Measurements from ENCODE around the gene ABLIM2.

The ABLIM2 gene

DNA sequence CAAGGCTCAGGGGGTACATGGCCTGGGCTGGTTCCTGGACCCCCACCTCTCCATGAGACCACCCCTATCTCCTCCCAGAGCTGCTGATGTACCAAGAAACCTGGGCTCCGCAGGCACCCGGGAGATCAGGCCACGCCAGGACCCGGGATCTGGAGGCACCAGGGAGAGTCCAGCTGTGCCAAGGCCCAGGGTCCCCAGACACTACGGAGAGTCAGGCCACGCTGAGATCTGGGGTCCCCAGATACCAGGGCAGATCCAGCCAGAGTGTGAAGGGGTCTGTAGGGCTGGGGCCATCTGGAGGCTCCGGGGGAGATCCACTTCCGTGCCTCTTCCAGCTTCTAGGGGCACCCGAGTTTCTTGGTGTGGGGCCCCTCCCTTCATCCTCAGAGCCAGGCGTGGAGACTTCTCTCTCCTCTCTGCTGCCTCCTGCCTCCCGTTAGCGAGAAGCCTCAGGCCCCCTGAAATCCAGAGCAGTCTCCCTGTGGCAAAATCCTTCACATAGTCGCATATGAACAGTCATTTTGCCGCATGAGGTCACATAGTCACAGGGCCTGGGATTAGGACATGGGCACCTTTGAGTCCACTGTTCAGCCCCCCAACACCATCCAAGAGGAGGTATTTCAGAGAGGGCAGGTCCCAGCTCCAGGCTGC, 9.7 kb downstream of the ABLIM2 start:
- no peak overlapping the region for H3K27ac ChIP-seq
- no peak for TF ChIP-seq ZFX (IDR thresholded peaks at IDR 0.05)
- TF ChIP-seq, protein P1, sequence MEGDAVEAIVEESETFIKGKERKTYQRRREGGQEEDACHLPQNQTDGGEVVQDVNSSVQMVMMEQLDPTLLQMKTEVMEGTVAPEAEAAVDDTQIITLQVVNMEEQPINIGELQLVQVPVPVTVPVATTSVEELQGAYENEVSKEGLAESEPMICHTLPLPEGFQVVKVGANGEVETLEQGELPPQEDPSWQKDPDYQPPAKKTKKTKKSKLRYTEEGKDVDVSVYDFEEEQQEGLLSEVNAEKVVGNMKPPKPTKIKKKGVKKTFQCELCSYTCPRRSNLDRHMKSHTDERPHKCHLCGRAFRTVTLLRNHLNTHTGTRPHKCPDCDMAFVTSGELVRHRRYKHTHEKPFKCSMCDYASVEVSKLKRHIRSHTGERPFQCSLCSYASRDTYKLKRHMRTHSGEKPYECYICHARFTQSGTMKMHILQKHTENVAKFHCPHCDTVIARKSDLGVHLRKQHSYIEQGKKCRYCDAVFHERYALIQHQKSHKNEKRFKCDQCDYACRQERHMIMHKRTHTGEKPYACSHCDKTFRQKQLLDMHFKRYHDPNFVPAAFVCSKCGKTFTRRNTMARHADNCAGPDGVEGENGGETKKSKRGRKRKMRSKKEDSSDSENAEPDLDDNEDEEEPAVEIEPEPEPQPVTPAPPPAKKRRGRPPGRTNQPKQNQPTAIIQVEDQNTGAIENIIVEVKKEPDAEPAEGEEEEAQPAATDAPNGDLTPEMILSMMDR (conservative IDR thresholded peaks at IDR 0.05) = no peak

DNA sequence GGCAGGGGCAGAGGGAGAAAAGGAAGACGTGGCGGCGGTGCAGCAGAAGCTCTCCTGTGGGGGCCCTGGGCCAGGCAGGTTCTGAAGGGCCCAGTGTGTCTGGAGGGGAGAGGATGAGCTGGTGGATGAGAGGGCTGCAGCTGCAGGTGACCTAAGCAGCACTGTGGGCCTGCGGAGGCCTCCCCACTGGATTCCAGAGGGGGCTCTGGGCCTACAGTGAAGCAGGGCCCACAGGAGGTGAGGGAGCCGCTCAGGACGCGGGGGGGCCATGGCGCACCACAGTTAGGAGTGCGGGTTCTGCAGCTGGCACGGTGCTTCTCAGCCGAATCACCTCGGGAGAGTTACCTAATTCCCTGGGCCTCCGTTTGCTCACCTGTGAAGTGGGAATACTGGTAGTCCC, 10.5 kb downstream of the ABLIM2 start:
- no peak overlapping the region for H3K27ac ChIP-seq

DNA sequence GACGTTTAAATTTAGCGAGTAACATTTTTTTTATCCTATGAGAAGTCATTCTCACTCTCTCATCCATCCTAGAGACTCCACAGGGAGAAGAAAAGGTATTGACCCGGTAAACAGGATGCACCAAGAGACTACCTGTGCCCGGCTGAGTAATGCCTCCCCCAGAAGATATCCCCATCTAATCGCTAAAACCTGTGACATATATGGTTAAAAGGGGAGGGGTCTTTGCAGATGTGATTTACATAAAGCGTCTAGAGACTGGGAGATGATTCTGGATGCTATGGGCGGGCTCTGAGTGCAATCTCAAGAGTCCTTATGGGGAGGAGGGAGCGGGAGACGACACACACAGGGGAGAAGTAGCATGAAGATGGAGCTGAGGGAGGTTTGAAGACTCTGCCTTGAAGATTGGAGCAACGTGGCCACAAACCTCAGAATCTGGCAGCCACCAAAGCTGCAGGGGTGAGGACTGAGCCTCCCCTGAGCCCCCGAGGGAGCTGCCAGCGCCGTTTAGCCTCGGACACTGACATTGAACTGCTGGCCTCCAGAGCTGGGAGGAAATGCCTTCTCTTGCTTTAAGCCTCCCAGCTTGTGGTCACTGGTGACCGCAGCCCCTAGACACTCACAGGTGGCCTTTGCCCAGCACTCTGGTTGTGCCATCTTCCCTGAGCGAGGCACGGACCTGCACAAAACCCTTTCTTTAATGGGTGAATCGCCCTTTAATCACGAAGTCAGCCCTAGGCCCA, 11.2 kb downstream of the ABLIM2 start:
- no peak for TF ChIP-seq ZFX (IDR thresholded peaks at IDR 0.05)
- TF ChIP-seq, protein P1 (conservative IDR thresholded peaks at IDR 0.05) = no peak

More for the DNA sequence above, 10.5 kb downstream of the ABLIM2 start:
- TF ChIP-seq, protein P1 (conservative IDR thresholded peaks at IDR 0.05) = no peak
- no peak for TF ChIP-seq ZFX (IDR thresholded peaks at IDR 0.05)

DNA sequence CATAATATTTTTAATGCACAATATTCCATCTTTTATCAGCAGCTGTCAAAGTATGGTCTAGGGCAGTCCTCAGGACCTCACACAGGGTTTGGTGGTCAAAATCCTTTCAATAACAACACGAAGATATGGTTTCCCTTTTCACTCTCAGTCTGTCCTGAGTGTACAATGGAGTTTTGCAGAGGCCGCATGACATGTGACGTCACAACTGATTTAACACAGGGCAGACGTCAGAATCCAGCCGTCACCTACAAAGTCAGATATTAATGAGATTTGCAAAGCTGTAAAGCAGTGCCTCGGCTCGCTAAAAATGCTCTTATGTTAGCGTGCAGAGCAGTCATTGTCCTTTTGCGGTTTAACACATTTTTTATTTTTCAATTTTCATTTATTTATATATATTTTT, 12.5 kb downstream of the ABLIM2 start:
- TF ChIP-seq, protein P1 (conservative IDR thresholded peaks at IDR 0.05) = no peak
- TF ChIP-seq ZFX (IDR thresholded peaks at IDR 0.05) = no peak
- no peak overlapping the region for H3K27ac ChIP-seq

More for the DNA sequence above, 11.2 kb downstream of the ABLIM2 start:
- H3K27ac ChIP-seq = no peak overlapping the region

DNA sequence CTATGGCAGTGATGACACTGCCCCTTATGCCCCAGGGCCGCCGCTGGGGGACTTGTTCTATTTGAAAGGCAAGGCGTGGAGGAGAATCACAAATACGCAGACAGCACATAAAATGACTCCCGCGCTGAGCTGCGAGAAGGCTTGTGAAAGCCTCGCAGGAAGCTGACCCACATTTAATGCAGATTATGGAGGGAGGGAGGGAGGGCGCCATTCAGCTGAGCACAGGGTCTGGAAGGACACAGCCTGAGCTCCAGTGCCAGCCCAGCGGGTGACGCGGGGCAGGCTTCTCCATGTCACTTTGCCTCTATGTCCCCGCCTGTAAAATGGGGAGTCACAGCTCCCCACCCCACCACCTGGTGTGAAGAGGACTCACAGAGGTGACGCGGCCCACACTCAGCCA, 14.3 kb downstream of the ABLIM2 start:
- no peak overlapping the region for H3K27ac ChIP-seq
- TF ChIP-seq, protein P1 (conservative IDR thresholded peaks at IDR 0.05) = no peak
- no peak for TF ChIP-seq ZFX (IDR thresholded peaks at IDR 0.05)

DNA sequence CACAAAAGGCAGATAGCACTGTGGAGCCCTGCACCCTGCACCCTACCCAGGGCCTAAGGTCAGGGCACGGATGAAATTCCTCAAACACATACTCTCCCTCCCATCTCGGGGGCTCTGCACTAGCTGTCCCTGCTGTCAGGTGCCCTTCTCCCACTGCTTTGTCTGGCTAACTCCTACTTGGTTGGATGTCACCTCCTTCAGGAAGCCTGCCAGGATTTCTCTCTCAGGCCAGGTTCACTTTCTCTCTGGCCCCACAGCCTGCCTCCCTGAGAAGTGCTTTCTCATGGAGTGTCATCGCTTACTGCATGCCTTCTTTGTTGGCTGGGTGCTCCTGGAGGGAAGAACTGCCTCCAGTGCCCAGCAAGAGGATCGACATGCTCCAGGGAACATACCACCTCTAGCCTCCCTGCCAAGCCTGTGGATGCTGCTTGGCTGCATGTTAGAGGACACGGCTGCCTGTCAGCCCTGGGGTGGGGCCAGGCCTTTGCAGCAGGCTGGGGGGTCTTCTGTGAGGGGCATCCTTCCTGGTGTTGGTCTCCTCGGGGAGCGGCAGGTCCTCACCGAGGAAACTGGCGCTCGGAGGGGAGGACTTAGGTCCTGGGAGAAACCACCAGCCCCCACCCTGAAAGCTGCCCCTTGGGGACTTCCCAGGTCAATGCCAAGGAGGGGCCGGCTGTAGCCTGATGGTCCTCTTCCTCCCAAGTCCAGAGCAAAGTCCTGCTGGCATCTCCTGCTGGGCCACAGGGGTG, 15.0 kb downstream of the ABLIM2 start:
- no peak overlapping the region for H3K27ac ChIP-seq
- no peak for TF ChIP-seq ZFX (IDR thresholded peaks at IDR 0.05)
- TF ChIP-seq, protein P1 (conservative IDR thresholded peaks at IDR 0.05) = no peak

DNA sequence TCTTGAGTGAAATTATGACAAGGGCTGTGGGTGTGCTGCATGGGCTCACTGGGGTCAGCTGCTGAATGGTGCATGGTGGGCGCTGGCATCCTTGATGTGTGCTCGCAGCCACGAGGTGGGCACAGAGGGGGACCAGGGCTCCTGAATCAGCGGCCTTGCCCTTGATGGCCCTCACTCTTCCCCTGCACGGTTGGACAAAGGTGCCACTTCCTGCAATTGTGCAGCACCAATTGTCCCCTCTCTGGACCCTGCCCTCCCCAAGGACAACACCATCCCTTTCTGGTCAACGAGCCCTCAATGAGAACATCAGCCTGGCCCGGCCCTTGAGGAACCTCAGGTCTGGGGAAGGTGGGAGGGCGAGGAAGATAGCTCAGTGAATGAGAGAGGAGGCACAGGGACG, 16.1 kb downstream of the ABLIM2 start:
- TF ChIP-seq ZFX (IDR thresholded peaks at IDR 0.05) = no peak
- TF ChIP-seq, protein P1 (conservative IDR thresholded peaks at IDR 0.05) = no peak
- no peak overlapping the region for H3K27ac ChIP-seq

All from C4-2B (cell line).